SK-N-SH treated with all-trans-retinoic acid at 6 μM for 48 hours (cell line): Measurements from ENCODE around the gene RPS6KA2.

ENCODE experiments used
- ARNTL ChIP-seq: fragments of 450-650 bp; formaldehyde crosslinking; IDR thresholded peaks from 2 replicates; pipeline ENCODE4 v1.5.0; 2020; ENCODE audit warnings: low read depth, mild to moderate bottlenecking, moderate library complexity, borderline replicate concordance
- BACH2 ChIP-seq: fragments of 250-450 bp; sonication (Bioruptor Pico); IDR thresholded peaks from 2 replicates; pipeline ENCODE4 v1.9.0; 2021; ENCODE audit warnings: mild to moderate bottlenecking, borderline replicate concordance
- ISL1 ChIP-seq: fragments of 250-450 bp; sonication (Bioruptor Pico); IDR thresholded peaks from 2 replicates; pipeline ENCODE4 v2.1.2; 2022; ENCODE audit warnings: mild to moderate bottlenecking, moderate library complexity
- RARB ChIP-seq: fragments of 250-450 bp; sonication (Bioruptor Pico); IDR thresholded peaks from 2 replicates; pipeline ENCODE4 v1.8.0; 2021; ENCODE audit warnings: mild to moderate bottlenecking, moderate library complexity
- TCF4 ChIP-seq: fragments of 250-450 bp; sonication (Bioruptor Pico); IDR thresholded peaks from 2 replicates; pipeline ENCODE4 v1.8.0; 2021; ENCODE audit warnings: mild to moderate bottlenecking, moderate library complexity, borderline replicate concordance
- TF ChIP-seq, protein P1 (sequence below): fragments of 250-450 bp; sonication (Bioruptor Pico); IDR thresholded peaks from 2 replicates; pipeline ENCODE4 v1.5.1; 2021; ENCODE audit warnings: mild to moderate bottlenecking, moderate library complexity
- TF ChIP-seq, protein P2 (sequence below): fragments of 250-450 bp; sonication (Bioruptor Pico); IDR thresholded peaks from 2 replicates; pipeline ENCODE4 v1.8.0; 2020; ENCODE audit warnings: mild to moderate bottlenecking, moderate library complexity, borderline replicate concordance

DNA sequence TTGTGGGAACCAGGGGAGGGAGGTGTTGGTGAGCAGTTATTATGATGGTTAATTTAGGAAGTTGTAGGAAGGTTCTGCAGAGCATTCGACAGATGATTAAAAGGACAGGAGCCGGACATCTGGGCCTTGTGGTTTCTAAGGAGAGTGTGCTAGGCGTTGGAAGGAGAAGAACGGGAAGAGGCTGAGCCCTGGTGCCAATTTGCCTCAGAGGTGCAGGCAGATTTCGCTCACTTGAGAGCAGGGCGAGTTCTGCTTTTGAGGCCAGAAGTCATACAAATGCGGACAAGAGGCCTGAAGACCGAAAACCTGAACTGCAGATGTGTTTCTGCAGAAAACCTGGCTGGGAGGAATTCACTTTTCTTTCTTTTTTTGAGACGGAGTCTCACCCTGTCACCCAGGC, 30.5 kb upstream of the RPS6KA2 start:
- TF ChIP-seq, protein P1, sequence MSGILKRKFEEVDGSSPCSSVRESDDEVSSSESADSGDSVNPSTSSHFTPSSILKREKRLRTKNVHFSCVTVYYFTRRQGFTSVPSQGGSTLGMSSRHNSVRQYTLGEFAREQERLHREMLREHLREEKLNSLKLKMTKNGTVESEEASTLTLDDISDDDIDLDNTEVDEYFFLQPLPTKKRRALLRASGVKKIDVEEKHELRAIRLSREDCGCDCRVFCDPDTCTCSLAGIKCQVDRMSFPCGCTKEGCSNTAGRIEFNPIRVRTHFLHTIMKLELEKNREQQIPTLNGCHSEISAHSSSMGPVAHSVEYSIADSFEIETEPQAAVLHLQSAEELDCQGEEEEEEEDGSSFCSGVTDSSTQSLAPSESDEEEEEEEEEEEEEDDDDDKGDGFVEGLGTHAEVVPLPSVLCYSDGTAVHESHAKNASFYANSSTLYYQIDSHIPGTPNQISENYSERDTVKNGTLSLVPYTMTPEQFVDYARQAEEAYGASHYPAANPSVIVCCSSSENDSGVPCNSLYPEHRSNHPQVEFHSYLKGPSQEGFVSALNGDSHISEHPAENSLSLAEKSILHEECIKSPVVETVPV (CRISPR knock-in tag), result no peak
- TF ChIP-seq, protein P2, sequence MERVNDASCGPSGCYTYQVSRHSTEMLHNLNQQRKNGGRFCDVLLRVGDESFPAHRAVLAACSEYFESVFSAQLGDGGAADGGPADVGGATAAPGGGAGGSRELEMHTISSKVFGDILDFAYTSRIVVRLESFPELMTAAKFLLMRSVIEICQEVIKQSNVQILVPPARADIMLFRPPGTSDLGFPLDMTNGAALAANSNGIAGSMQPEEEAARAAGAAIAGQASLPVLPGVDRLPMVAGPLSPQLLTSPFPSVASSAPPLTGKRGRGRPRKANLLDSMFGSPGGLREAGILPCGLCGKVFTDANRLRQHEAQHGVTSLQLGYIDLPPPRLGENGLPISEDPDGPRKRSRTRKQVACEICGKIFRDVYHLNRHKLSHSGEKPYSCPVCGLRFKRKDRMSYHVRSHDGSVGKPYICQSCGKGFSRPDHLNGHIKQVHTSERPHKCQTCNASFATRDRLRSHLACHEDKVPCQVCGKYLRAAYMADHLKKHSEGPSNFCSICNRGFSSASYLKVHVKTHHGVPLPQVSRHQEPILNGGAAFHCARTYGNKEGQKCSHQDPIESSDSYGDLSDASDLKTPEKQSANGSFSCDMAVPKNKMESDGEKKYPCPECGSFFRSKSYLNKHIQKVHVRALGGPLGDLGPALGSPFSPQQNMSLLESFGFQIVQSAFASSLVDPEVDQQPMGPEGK (CRISPR knock-in tag), result no peak
- TF ChIP-seq RARB (no peak), BACH2 (CRISPR knock-in tag) (no peak), ARNTL (CRISPR knock-in tag) (no peak), TCF4 (CRISPR knock-in tag) (no peak), ISL1 (CRISPR knock-in tag) (no peak)
